HG03066 (cell line): ENCODE data around the gene IL34.
"Not testable (repeated sequence)": the region's sequence is repeated elsewhere in the genome, so short reads cannot be mapped to it uniquely, and the experiment has no call there.

Experiments used
- ATAC-seq: cut with Tn5 transposase; IDR thresholded peaks from one replicate; pipeline ENCODE4 v1.9.1; 2021; ENCODE audit warnings: low read depth; ENCODE audit not compliant: unreplicated experiment

The IL34 gene

DNA sequence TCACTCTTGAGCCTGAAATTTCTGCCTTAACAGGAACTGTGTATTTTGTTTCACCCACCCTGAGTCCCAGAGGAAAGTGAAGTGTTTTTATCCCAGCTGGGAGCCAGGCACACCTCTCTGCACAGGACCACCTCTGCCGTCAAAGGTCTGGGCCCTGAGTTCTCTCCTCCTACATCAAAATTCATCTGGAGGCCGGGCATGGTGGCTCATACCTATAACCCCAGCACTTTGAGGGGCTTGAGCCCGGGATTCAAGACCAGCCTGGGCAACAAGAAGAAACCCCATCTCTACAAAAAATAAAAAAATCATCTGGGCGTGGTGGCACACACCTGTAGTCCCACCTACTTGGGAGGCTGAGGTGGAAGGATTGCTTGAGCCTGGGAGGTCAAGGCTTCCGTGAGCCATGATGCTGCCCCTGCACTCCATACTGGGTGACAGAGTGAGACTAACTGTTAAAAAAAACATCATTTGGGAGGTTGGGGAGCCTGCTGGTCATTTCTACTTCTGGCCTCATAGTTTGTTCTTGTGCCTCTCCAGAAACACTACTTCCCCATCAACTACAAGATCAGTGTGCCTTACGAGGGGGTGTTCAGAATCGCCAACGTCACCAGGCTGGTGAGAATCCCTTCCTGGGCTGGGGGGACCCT, 9.8 kb downstream of the IL34 start:
- ATAC-seq, result no peak

DNA sequence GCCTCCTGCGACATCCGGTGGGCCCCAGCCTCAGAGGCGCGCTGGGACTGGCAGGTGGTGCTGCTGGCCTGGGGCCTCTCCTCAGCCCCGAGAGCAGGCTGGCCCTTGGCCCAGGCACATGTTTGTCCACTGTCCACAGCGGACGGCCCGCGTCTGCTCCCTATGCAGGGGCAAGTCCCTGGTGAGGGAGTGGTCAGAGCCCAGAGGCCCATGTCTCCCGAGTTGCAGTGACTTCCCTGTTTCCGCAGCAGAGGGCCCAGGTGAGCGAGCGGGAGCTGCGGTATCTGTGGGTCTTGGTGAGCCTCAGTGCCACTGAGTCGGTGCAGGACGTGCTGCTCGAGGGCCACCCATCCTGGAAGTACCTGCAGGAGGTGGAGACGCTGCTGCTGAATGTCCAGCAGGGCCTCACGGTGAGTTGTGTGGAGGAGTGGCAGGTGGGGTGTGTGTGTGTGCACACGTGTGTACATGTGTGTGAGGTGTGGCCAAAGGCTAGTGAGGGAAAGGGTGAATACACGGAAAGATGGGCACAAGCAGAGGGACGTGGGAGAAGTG, 10.4 kb downstream of the IL34 start:
- ATAC-seq, result no peak

DNA sequence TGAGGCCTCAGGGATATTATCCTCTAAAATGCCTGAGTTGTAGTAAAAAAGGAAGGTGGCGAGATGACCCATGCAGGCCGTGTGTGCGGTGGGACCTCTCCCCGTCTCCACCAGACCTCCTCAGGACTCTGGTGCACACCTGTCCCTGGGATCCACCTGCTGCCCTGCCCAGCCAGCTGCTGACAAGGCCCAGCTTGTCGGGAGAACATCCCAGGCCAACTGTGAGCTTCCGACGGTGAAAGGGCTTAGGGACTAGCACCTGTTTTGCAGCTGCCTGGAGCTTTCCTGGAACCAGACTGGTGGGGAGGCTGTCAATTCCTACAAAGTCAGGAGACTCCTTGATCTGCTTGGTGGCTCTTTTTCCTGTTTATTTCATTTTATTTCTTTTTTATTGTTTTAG, 11.6 kb downstream of the IL34 start:
- ATAC-seq, result no peak

DNA sequence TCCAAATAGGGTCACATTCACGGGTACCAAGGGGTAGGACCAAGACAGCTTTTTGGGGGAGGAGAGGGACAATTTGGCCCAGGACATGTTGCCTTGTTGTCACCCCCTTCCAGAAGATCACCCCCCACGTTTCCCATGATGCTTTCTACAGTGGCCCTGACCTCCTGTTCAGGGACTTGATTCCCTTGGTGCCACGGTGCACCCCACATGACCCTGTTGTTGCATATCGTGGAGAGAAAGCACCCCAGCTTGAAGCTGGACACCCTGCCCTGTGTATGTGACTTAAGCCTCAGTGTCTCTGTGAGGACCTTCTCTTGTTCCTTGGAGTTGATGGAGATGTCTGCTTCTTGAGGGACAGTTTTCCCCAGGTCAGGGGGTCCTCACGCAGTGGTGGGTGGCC, 12.6 kb downstream of the IL34 start:
- ATAC-seq, result no peak

- no peak for ATAC-seq
Observed at GRCh38 chr16:70659546-70659945, 13.2 kb downstream of the IL34 start.

GRCh38 chr16:70659953-70660671, 13.8 kb downstream of the IL34 start:
- ATAC-seq, result no peak

GRCh38 chr16:70660672-70661350, 14.5 kb downstream of the IL34 start:
- ATAC-seq, result no peak

DNA sequence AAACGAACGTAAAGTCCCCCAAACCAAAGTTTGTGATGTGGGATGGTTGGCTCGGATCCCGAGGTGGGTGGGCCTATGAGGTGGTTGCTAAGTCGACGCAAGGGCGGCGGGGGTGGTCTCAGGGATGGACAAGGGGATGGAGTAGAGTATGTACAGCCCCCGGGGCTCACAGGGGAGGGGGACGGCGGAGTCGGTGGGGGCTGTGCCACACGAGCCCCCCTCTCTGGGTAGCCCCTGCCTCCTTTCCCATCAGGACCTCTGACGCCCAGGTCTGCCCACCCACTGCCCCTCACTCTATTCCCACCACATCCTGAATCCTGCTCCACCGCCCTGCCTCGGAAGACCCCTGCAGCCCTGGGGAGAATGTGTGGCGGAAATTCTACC, 15.2 kb downstream of the IL34 start:
- no peak for ATAC-seq

DNA sequence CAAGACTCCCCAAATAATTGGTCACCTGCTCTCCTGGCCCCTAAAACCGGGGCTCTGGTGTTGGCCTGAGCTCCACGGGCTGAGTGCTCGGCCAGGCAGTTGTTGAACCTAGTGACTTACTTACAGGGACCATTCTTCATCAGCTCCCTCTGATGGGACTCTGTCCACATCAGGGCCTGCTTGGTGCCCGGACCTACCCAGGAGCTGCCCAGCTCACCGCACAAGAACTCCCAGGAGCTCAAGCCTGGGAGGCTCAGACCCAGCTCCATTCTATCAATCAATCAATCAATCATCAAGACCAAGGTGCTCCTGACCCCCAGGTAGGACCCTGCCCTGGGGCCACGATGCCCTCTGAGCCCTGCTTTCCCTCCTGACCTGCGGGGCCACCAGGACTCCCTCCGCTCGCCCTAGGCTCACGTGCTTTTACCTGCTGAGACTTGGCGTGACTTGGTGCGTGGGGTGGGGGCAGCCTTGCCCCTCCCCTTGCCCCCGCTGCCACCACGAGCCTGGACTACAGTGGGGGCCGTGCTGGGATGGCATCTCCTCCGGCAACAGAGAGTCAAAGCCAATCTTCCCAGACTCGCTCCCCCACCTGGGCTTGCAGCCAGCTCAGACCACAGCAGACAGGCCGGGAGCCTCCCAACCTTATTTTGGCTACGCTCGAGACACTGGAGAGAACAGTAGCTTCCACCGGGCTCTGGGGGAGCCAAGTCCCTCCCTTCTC, 15.7 kb downstream of the IL34 start:
- ATAC-seq, result no peak

DNA sequence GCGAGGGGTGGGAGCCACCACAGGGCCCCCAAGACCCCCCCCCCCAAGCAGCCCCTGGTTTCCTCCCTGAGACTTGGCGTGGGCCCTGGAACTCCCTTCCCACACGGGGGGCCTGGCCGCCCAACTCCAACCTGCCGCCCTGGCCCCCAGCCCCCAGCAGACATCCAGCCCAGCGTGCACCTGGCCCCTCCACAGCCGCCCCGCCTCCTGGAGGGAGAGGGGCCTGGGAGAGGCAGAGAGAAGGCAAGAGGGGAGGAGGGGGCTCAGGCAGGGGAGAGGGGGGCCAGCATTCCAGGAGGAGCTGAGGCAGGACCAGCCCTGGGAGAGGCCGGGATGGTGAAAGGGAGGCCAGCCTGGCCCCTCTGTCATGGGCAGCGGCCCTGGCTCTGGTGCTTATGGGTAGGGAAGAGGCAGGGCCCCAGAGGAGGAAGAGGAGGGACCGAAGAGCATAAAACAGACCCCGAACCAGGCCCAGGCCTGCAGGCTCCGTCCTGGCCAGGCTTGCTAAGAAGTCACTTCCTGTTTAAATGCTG, 16.7 kb downstream of the IL34 start:
- no peak for ATAC-seq

GRCh38 chr16:70663524-70664324, 17.4 kb downstream of the IL34 start:
- no peak for ATAC-seq

- ATAC-seq, result no peak
Observed at GRCh38 chr16:70664325-70665112, 18.2 kb downstream of the IL34 start.

- ATAC-seq, result no peak
Observed at GRCh38 chr16:70665113-70665694, 18.8 kb downstream of the IL34 start.

DNA sequence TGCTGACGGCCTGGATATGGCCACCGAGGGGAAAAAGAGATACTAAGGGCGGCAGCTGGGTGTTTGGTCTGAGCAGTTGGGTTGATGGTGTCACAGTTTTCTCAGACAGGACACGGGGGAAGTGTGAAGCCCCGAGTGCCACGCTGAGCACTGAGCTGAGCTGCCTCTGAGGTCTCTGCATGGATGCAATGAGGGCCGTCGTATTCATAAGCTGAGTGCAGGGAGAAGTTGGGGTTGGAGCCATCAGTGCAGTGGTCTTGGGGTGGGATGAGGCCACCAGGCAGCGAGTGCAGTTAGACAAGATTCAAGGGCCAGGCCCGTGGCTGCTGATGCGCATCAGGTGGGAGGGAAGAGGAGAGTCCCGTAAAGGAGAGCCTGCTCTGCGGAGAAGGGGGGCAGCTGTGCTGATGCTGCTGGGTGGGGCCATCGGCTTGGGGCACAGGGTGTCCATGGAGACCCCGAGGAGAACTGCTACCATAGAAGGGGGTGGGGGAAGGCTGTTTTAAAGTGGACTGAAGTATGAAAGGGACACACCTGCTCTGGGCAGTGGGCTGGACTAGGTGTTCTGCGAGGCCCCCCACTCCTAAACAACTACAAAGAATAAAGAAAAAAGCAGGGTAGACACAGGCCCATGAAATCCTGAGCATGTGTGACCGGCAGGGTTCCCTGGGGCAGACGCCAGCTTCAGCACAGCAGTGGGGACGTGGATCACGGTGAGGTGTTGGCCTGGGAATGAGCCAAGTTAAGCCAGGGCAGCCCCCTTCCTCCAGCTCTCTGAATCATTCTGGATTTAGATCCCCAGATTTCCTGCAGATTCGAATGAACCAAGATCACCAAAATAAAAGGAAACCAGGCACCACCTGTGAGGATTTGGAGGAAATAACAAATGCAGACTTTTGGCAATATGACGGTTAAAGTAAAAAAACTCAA, 19.7 kb downstream of the IL34 start:
- no peak for ATAC-seq

GRCh38 chr16:70670175-70670574, 23.8 kb downstream of the IL34 start:
- ATAC-seq, result no peak

- not testable (repeated sequence) for ATAC-seq
Observed at GRCh38 chr16:70670938-70671337, 24.6 kb downstream of the IL34 start.

DNA sequence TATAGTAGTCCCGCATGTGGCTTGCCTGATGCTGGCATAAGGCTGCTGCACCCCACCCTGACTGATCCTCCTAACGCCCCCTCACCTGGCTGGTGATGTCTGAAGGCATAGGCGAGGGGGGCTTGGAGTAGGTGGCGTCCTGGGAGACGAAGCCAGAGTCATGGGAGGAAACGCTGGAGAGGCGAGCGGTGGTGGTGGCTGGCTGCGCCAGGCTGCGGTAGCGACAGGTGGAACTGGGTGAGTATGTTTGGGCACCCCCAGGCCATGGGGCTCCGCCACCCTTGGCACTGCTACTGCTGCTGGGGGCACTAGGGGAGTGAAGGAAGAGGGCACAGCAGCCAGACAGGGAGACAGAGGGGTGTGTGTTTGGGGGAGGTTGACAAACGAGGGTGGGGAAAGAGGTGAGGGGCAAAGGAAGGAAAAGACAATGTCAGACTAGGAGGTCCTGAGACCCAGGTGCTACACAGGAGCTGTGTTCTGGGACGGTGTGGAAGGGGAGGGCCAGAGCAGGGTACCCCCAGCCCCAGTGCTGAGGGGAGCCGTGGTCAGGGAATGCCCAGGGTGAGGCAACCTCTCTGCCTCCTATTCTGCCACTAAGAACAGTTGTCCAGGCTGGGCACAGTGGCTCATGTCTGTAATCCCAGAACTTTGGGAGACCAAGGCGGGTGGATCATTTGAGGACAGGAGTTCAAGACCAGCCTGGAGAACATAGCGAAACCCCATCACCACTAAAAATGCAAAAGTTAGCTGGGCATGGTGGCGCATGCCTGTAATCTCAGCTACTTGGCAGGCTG, 28.1 kb downstream of the IL34 start:
- ATAC-seq, result no peak
